ENCODE measurements around the gene KCNJ16.

Gene KCNJ16

GRCh38 chr17:70096861-70097260, 21.8 kb downstream of the KCNJ16 start:
- 62 to 63% methylated on average over 6 of the region's 8 CpGs for WGBS, 2 experiments (ENCODE audit: insufficient coverage in 2 of 2)
- Histone ChIP-seq H3K9me3 (ENCODE audit: control insufficient read depth, low read length) (peaks cover 5% of the 10 kb centered on the region), H3K4me1 (ENCODE audit: control insufficient read depth, insufficient read depth, low read length, poor library complexity, severe bottlenecking) (no peaks in the 10 kb centered on the region), H3K27ac (ENCODE audit: low read depth, low read length, severe bottlenecking) (no peak overlapping the region), H3K36me3 (ENCODE audit: control insufficient read depth, insufficient read depth, low read length) (no peaks in the 10 kb centered on the region), H3K4me3 (ENCODE audit: extremely low read depth, insufficient read depth, low read length, poor library complexity, severe bottlenecking) (no peak overlapping the region)

GRCh38 chr17:70098030-70098429, 23.0 kb downstream of the KCNJ16 start:
- WGBS, 2 experiments (ENCODE audit: insufficient coverage in 2 of 2), result 83% methylated on average over 1 of the region's 2 CpGs; no CpG with 5 or more reads in 1 of the 2 experiments
- Histone ChIP-seq H3K9me3 (ENCODE audit: control insufficient read depth, low read length) (peaks cover 5% of the 10 kb centered on the region), H3K4me1 (ENCODE audit: control insufficient read depth, insufficient read depth, low read length, poor library complexity, severe bottlenecking) (no peaks in the 10 kb centered on the region), H3K27ac (ENCODE audit: low read depth, low read length, severe bottlenecking) (no peak overlapping the region), H3K4me3 (ENCODE audit: extremely low read depth, insufficient read depth, low read length, poor library complexity, severe bottlenecking) (no peak overlapping the region), H3K36me3 (ENCODE audit: control insufficient read depth, insufficient read depth, low read length) (no peaks in the 10 kb centered on the region)

GRCh38 chr17:70099294-70099693, 24.3 kb downstream of the KCNJ16 start:
- H3K9me3 ChIP-seq (ENCODE audit: control insufficient read depth, low read length), result peaks cover 5% of the 10 kb centered on the region
- H3K27ac ChIP-seq (ENCODE audit: low read depth, low read length, severe bottlenecking), result no peak overlapping the region
- no peak overlapping the region for H3K4me3 ChIP-seq (ENCODE audit: extremely low read depth, insufficient read depth, low read length, poor library complexity, severe bottlenecking)
- 95 to 98% methylated on average over 3 of the region's 3 CpGs for WGBS, 2 experiments (ENCODE audit: insufficient coverage in 2 of 2)
- H3K4me1 ChIP-seq (ENCODE audit: control insufficient read depth, insufficient read depth, low read length, poor library complexity, severe bottlenecking), result no peaks in the 10 kb centered on the region
- no peaks in the 10 kb centered on the region for H3K36me3 ChIP-seq (ENCODE audit: control insufficient read depth, insufficient read depth, low read length)

- H3K4me3 ChIP-seq (ENCODE audit: extremely low read depth, insufficient read depth, low read length, poor library complexity, severe bottlenecking), result no peak overlapping the region
- H3K9me3 ChIP-seq (ENCODE audit: control insufficient read depth, low read length), result peaks cover 5% of the 10 kb centered on the region
- no peaks in the 10 kb centered on the region for H3K4me1 ChIP-seq (ENCODE audit: control insufficient read depth, insufficient read depth, low read length, poor library complexity, severe bottlenecking)
- no peaks in the 10 kb centered on the region for H3K36me3 ChIP-seq (ENCODE audit: control insufficient read depth, insufficient read depth, low read length)
- H3K27ac ChIP-seq (ENCODE audit: low read depth, low read length, severe bottlenecking), result no peak overlapping the region
- WGBS, 2 experiments (ENCODE audit: insufficient coverage in 2 of 2), result 100% methylated on average over 1 of the region's 5 CpGs; no CpG with 5 or more reads in 1 of the 2 experiments
These were observed 24.9 kb downstream of the KCNJ16 start for GRCh38 chr17:70099884-70100283.

- H3K9me3 ChIP-seq (ENCODE audit: control insufficient read depth, low read length), result peaks cover 5% of the 10 kb centered on the region
- H3K4me3 ChIP-seq (ENCODE audit: extremely low read depth, insufficient read depth, low read length, poor library complexity, severe bottlenecking), result no peak overlapping the region
- WGBS, 2 experiments (ENCODE audit: insufficient coverage in 2 of 2), result no CpG with 5 or more reads among the region's 1 CpG
- H3K36me3 ChIP-seq (ENCODE audit: control insufficient read depth, insufficient read depth, low read length), result no peaks in the 10 kb centered on the region
- H3K27ac ChIP-seq (ENCODE audit: low read depth, low read length, severe bottlenecking), result no peak overlapping the region
- H3K4me1 ChIP-seq (ENCODE audit: control insufficient read depth, insufficient read depth, low read length, poor library complexity, severe bottlenecking), result no peaks in the 10 kb centered on the region
These were observed 26.0 kb downstream of the KCNJ16 start for GRCh38 chr17:70100983-70101382.

- WGBS, 2 experiments (ENCODE audit: insufficient coverage in 2 of 2), result 84 to 95% methylated on average over 3 of the region's 3 CpGs
These were observed 27.5 kb downstream of the KCNJ16 start for GRCh38 chr17:70102531-70102930.

GRCh38 chr17:70104791-70105523, 29.9 kb downstream of the KCNJ16 start:
- H3K4me3 ChIP-seq (ENCODE audit: extremely low read depth, insufficient read depth, low read length, poor library complexity, severe bottlenecking), result no peak overlapping the region
- no peaks in the 10 kb centered on the region for H3K36me3 ChIP-seq (ENCODE audit: control insufficient read depth, insufficient read depth, low read length)
- H3K9me3 ChIP-seq (ENCODE audit: control insufficient read depth, low read length), result no peaks in the 10 kb centered on the region
- no peaks in the 10 kb centered on the region for H3K4me1 ChIP-seq (ENCODE audit: control insufficient read depth, insufficient read depth, low read length, poor library complexity, severe bottlenecking)
- 87 to 88% methylated on average over 10 to 11 of the region's 12 CpGs for WGBS, 2 experiments (ENCODE audit: insufficient coverage in 2 of 2)
- no peak overlapping the region for H3K27ac ChIP-seq (ENCODE audit: low read depth, low read length, severe bottlenecking)

More at GRCh38 chr17:70102531-70102930, 27.5 kb downstream of the KCNJ16 start:
- peaks cover 5% of the 10 kb centered on the region for H3K9me3 ChIP-seq (ENCODE audit: control insufficient read depth, low read length)
- H3K4me3 ChIP-seq (ENCODE audit: extremely low read depth, insufficient read depth, low read length, poor library complexity, severe bottlenecking), result no peak overlapping the region
- no peak overlapping the region for H3K27ac ChIP-seq (ENCODE audit: low read depth, low read length, severe bottlenecking)
- no peaks in the 10 kb centered on the region for H3K36me3 ChIP-seq (ENCODE audit: control insufficient read depth, insufficient read depth, low read length)
- H3K4me1 ChIP-seq (ENCODE audit: control insufficient read depth, insufficient read depth, low read length, poor library complexity, severe bottlenecking), result no peaks in the 10 kb centered on the region

GRCh38 chr17:70105641-70106040, 30.6 kb downstream of the KCNJ16 start:
- H3K4me1 ChIP-seq (ENCODE audit: control insufficient read depth, insufficient read depth, low read length, poor library complexity, severe bottlenecking), result no peaks in the 10 kb centered on the region
- H3K36me3 ChIP-seq (ENCODE audit: control insufficient read depth, insufficient read depth, low read length), result no peaks in the 10 kb centered on the region
- no peak overlapping the region for H3K27ac ChIP-seq (ENCODE audit: low read depth, low read length, severe bottlenecking)
- WGBS, 2 experiments (ENCODE audit: insufficient coverage in 2 of 2), result 93% methylated on average over 3 of the region's 3 CpGs; no CpG with 5 or more reads in 1 of the 2 experiments
- H3K9me3 ChIP-seq (ENCODE audit: control insufficient read depth, low read length), result no peaks in the 10 kb centered on the region
- H3K4me3 ChIP-seq (ENCODE audit: extremely low read depth, insufficient read depth, low read length, poor library complexity, severe bottlenecking), result no peak overlapping the region

- 90 to 93% methylated on average over 2 to 3 of the region's 3 CpGs for WGBS, 2 experiments (ENCODE audit: insufficient coverage in 2 of 2)
- H3K4me3 ChIP-seq (ENCODE audit: extremely low read depth, insufficient read depth, low read length, poor library complexity, severe bottlenecking), result no peak overlapping the region
- no peak overlapping the region for H3K27ac ChIP-seq (ENCODE audit: low read depth, low read length, severe bottlenecking)
- H3K36me3 ChIP-seq (ENCODE audit: control insufficient read depth, insufficient read depth, low read length), result no peaks in the 10 kb centered on the region
- H3K9me3 ChIP-seq (ENCODE audit: control insufficient read depth, low read length), result no peaks in the 10 kb centered on the region
- H3K4me1 ChIP-seq (ENCODE audit: control insufficient read depth, insufficient read depth, low read length, poor library complexity, severe bottlenecking), result no peaks in the 10 kb centered on the region
These were observed 31.5 kb downstream of the KCNJ16 start for GRCh38 chr17:70106551-70106950.

GRCh38 chr17:70107441-70107840, 32.4 kb downstream of the KCNJ16 start:
- H3K4me1 ChIP-seq (ENCODE audit: control insufficient read depth, insufficient read depth, low read length, poor library complexity, severe bottlenecking), result no peaks in the 10 kb centered on the region
- no peaks in the 10 kb centered on the region for H3K9me3 ChIP-seq (ENCODE audit: control insufficient read depth, low read length)
- H3K4me3 ChIP-seq (ENCODE audit: extremely low read depth, insufficient read depth, low read length, poor library complexity, severe bottlenecking), result no peak overlapping the region
- H3K27ac ChIP-seq (ENCODE audit: low read depth, low read length, severe bottlenecking), result no peak overlapping the region
- H3K36me3 ChIP-seq (ENCODE audit: control insufficient read depth, insufficient read depth, low read length), result no peaks in the 10 kb centered on the region

GRCh38 chr17:70107904-70108565, 33.0 kb downstream of the KCNJ16 start:
- Histone ChIP-seq H3K36me3 (ENCODE audit: control insufficient read depth, insufficient read depth, low read length) (no peaks in the 10 kb centered on the region), H3K4me1 (ENCODE audit: control insufficient read depth, insufficient read depth, low read length, poor library complexity, severe bottlenecking) (no peaks in the 10 kb centered on the region), H3K27ac (ENCODE audit: low read depth, low read length, severe bottlenecking) (no peak overlapping the region), H3K4me3 (ENCODE audit: extremely low read depth, insufficient read depth, low read length, poor library complexity, severe bottlenecking) (no peak overlapping the region), H3K9me3 (ENCODE audit: control insufficient read depth, low read length) (no peaks in the 10 kb centered on the region)
- WGBS, 2 experiments (ENCODE audit: insufficient coverage in 2 of 2), result 94% methylated on average over 2 to 4 of the region's 6 CpGs

Measured in mesodermal cell (in vitro differentiated cells).